Measurements from ENCODE around the gene SPC25. TPM values are rescaled to one million over a fixed set of nuclear protein-coding genes. Genes with fewer than 3 reads are reported as not detected.

SPC25 gene
- total and polyA plus RNA-seq, 9 of the 15 experiments (the other 6 are each of a cell fraction or from before 2014, with no cell fraction given) = 44.8 to 100 (median 75.0) TPM

- peaks cover 30% of the 10 kb centered on the region; the same call in 2 of the 3 replicates for H3K36me3 ChIP-seq (ENCODE audit: control insufficient read depth, insufficient read depth, low read length)
- no peaks in the 10 kb centered on the region for H3K79me2 ChIP-seq (ENCODE audit: control insufficient read depth, insufficient read depth, low read length)
- no peak overlapping the region for H3K4me3 ChIP-seq
- H3K4me2 ChIP-seq (ENCODE audit: insufficient read depth, low read length) = no peak overlapping the region
- no peaks in the 10 kb centered on the region for H3K27me3 ChIP-seq (ENCODE audit: control insufficient read depth in 2 of 2, insufficient read depth in 2 of 2, low read length in 2 of 2)
- H2AFZ ChIP-seq (ENCODE audit: low read depth, low read length) = no peak overlapping the region
- no peak overlapping the region for H3K9ac ChIP-seq (ENCODE audit: insufficient read depth in 1 of 2, low read depth in 2 of 2, low read length in 2 of 2)
- ATAC-seq (no peak; the same call in 1 of the 3 replicates), FAIRE-seq (peak; percentile 6), DNase-seq (ENCODE audit: extremely low read depth in 1 of 4, low spot score in 3 of 4) (peak in 1 of 4 experiments; percentile 12)
- CTCF ChIA-PET (ENCODE audit: low intra/inter-chr PET ratio) = no interaction called here
- no peaks in the 10 kb centered on the region for H4K20me1 ChIP-seq (replicated peaks; ENCODE audit: control insufficient read depth, insufficient read depth, low read length)
- H3K27ac ChIP-seq (ENCODE audit: extremely low read depth, low read depth, low read length) = no peak overlapping the region
- no peaks in the 10 kb centered on the region for H3K9me3 ChIP-seq (replicated peaks; ENCODE audit: control insufficient read depth, insufficient read depth, low read depth, low read length)
- H3K9me1 ChIP-seq (ENCODE audit: control insufficient read depth, insufficient read depth, low read length) = no peaks in the 10 kb centered on the region
- TF ChIP-seq KDM5B (IDR thresholded peaks at IDR 0.05; ENCODE audit: insufficient replicate concordance, low read depth, low read length) (no peak), PML (IDR thresholded peaks at IDR 0.05; ENCODE audit: low read length) (no peak), ZNF280B (CRISPR knock-in tag; IDR thresholded peaks at IDR 0.05) (no peak), ZBTB40 (IDR thresholded peaks at IDR 0.05) (no peak), ZBTB40 (CRISPR knock-in tag; IDR thresholded peaks at IDR 0.05) (no peak), TARDBP (IDR thresholded peaks at IDR 0.05) (no peak), FOXK2 (conservative IDR thresholded peaks at IDR 0.05 in 1 of 2, IDR thresholded peaks at IDR 0.05 in 1 of 2; ENCODE audit: low read depth in 2 of 2) (peak in 1 of 2 experiments; percentile 30; a peak in 1 of 4 replicates)
- in situ Hi-C loops (cut with MboI) = no loop called here
- no TSS peak for BruUV-seq (replicated peaks)
- POLR2A ChIA-PET = interaction anchor here (0.7 to 3.3 kb wide), 4 partner anchors 10 to 57 kb away, joined by 3 to 20 read pairs (median 8); partner anchors contain the start of gene NOSTRIN
- peaks cover 0 to 6% of the 10 kb centered on the region in 2 experiments; a peak in 2 of 5 replicates for H3K4me1 ChIP-seq (replicated peaks in 1 of 2; ENCODE audit: control insufficient read depth in 2 of 2, insufficient read depth in 2 of 2, low read length in 2 of 2)
- intact Hi-C loops (cut with micrococcal nuclease) = no loop called here
Observed at GRCh38 chr2:168825126-168825525, 65.1 kb downstream of the SPC25 start.

All from K562 (cell line).